H9 (cell line): ENCODE measurements around the gene ITIH5. TPM values are rescaled to one million over a fixed set of nuclear protein-coding genes. Genes with fewer than 3 reads are reported as not detected.

ENCODE experiments used
- DNase-seq: peaks from one replicate; pipeline ENCODE4 v3.0.0-alpha.2; 2017
- H2AFZ ChIP-seq: one replicate; pipeline ENCODE4 v1.6.1; 2013; ENCODE audit warnings: mild to moderate bottlenecking, low read length, control low read depth, moderate library complexity
- H2AK5ac ChIP-seq: 2 replicates; pipeline ENCODE4 v1.6.1; 2013; ENCODE audit warnings: low read length, control low read depth, mixed read lengths; ENCODE audit not compliant: insufficient read length
- H2BK120ac ChIP-seq: one replicate; pipeline ENCODE4 v1.6.1; 2013; ENCODE audit warnings: low read depth, mild to moderate bottlenecking, low read length, control low read depth, inconsistent platforms; ENCODE audit not compliant: poor library complexity, severe bottlenecking
- H2BK12ac ChIP-seq: 2 replicates; pipeline ENCODE4 v1.6.1; 2013; ENCODE audit warnings: low read length, control low read depth, mixed read lengths, low read depth; ENCODE audit not compliant: insufficient read length
- H2BK15ac ChIP-seq: 2 replicates; pipeline ENCODE4 v1.6.1; 2013; ENCODE audit warnings: low read depth, low read length, control low read depth
- H2BK20ac ChIP-seq: one replicate; pipeline ENCODE4 v1.6.1; 2013; ENCODE audit warnings: low read depth, mild to moderate bottlenecking, low read length, control low read depth, inconsistent platforms; ENCODE audit not compliant: poor library complexity, severe bottlenecking
- H2BK5ac ChIP-seq: 2 replicates; pipeline ENCODE4 v1.6.1; 2013; ENCODE audit warnings: low read length, control low read depth, mixed read lengths; ENCODE audit not compliant: insufficient read length
- H3K14ac ChIP-seq: 2 replicates; pipeline ENCODE4 v1.6.1; 2013; ENCODE audit warnings: low read length, control low read depth; ENCODE audit not compliant: insufficient read depth
- H3K18ac ChIP-seq: 2 replicates; pipeline ENCODE4 v1.6.1; 2013; ENCODE audit warnings: low read depth, mild to moderate bottlenecking, mixed read lengths, low read length, control low read depth; ENCODE audit not compliant: insufficient read length
- H3K23ac ChIP-seq: 2 replicates; pipeline ENCODE4 v1.6.1; 2013; ENCODE audit warnings: low read length, control low read depth, mixed read lengths, low read depth; ENCODE audit not compliant: insufficient read length
- H3K23me2 ChIP-seq: 2 replicates; pipeline ENCODE4 v1.6.1; 2013; ENCODE audit warnings: low read depth, mild to moderate bottlenecking, mixed read lengths, low read length, control low read depth; ENCODE audit not compliant: insufficient read length, poor library complexity, severe bottlenecking
- H3K27ac ChIP-seq: 2 replicates; pipeline ENCODE4 v1.5.1; 2013; ENCODE audit warnings: low read length, control low read depth, mixed read lengths, low read depth; ENCODE audit not compliant: insufficient read length
- H3K27me3 ChIP-seq: 2 replicates; pipeline ENCODE4 v1.6.1; 2013; ENCODE audit warnings: low read length, control low read depth, inconsistent platforms; ENCODE audit not compliant: insufficient read depth
- H3K4ac ChIP-seq: 2 replicates; pipeline ENCODE4 v1.6.1; 2013; ENCODE audit warnings: low read depth, mild to moderate bottlenecking, control low read depth, inconsistent platforms, low read length, moderate library complexity
- H3K4me1 ChIP-seq: 2 replicates; pipeline ENCODE4 v1.6.1; 2013; ENCODE audit warnings: low read length, control low read depth, inconsistent platforms; ENCODE audit not compliant: insufficient read depth
- H3K4me2 ChIP-seq: 2 replicates; pipeline ENCODE4 v1.6.1; 2013; ENCODE audit warnings: low read length, control low read depth, mixed read lengths; ENCODE audit not compliant: insufficient read length, insufficient read depth
- H3K56ac ChIP-seq: 2 replicates; pipeline ENCODE4 v1.6.1; 2013; ENCODE audit warnings: low read depth, mild to moderate bottlenecking, mixed read lengths, low read length, control low read depth; ENCODE audit not compliant: insufficient read length
- H3K79me1 ChIP-seq: 2 replicates; pipeline ENCODE4 v1.6.1; 2013; ENCODE audit warnings: low read depth, mild to moderate bottlenecking, moderate library complexity, low read length, control low read depth, inconsistent platforms; ENCODE audit not compliant: insufficient read depth, poor library complexity, severe bottlenecking
- H3K79me2 ChIP-seq: 2 replicates; pipeline ENCODE4 v1.6.1; 2013; ENCODE audit warnings: low read length, control low read depth, inconsistent platforms; ENCODE audit not compliant: insufficient read depth
- H3K9ac ChIP-seq: 2 replicates; pipeline ENCODE4 v1.6.1; 2013; ENCODE audit warnings: low read length, control low read depth, mixed read lengths; ENCODE audit not compliant: insufficient read length; ENCODE audit errors: extremely low read depth
- H3K9me3 ChIP-seq: one replicate; pipeline ENCODE4 v1.6.1; 2013; ENCODE audit warnings: low read depth, low read length, inconsistent platforms; ENCODE audit not compliant: control insufficient read depth
- H3T11ph ChIP-seq: one replicate; pipeline ENCODE4 v1.6.1; 2013; ENCODE audit warnings: mild to moderate bottlenecking, low read length, control low read depth, inconsistent platforms
- H4K20me1 ChIP-seq: one replicate; pipeline ENCODE4 v1.6.1; 2013; ENCODE audit not compliant: control insufficient read depth, insufficient read length, insufficient read depth
- H4K5ac ChIP-seq: 2 replicates; pipeline ENCODE4 v1.6.1; 2013; ENCODE audit warnings: low read depth, mild to moderate bottlenecking, mixed read lengths, low read length, control low read depth; ENCODE audit not compliant: insufficient read length
- H4K8ac ChIP-seq: replicated peaks from 2 replicates; pipeline ENCODE4 v1.6.1; 2013; ENCODE audit warnings: low read length, control low read depth, mixed read lengths, low read depth; ENCODE audit not compliant: insufficient read length
- H4K91ac ChIP-seq: 2 replicates; pipeline ENCODE4 v1.6.1; 2013; ENCODE audit warnings: low read depth, mild to moderate bottlenecking, moderate library complexity, mixed read lengths, low read length, control low read depth; ENCODE audit not compliant: insufficient read length
- H3K27ac Mint-ChIP-seq, 3 experiments: 2 replicates in 2 of 3; 3 replicates in 1 of 3; pipeline ENCODE4 v1.8.0; 2020 to 2021; ENCODE audit warnings: mixed read lengths in 3 of 3, mild to moderate bottlenecking in 1 of 3, moderate library complexity in 1 of 3
- H3K27me3 Mint-ChIP-seq: 2 replicates; pipeline ENCODE4 v1.8.0; 2021; ENCODE audit warnings: low read depth, mild to moderate bottlenecking, moderate library complexity, mixed read lengths
- H3K36me3 Mint-ChIP-seq, 3 experiments: 2 replicates in 2 of 3; 3 replicates in 1 of 3; pipeline ENCODE4 v1.8.0; 2020 to 2021; ENCODE audit warnings: low read depth in 3 of 3, mixed read lengths in 3 of 3; ENCODE audit not compliant: insufficient read depth in 1 of 3
- H3K4me1 Mint-ChIP-seq, 2 experiments: 2 replicates each; pipeline ENCODE4 v1.8.0; 2020; ENCODE audit warnings: mixed read lengths in 2 of 2
- H3K4me3 Mint-ChIP-seq, 2 experiments: 2 replicates in 1 of 2; 3 replicates in 1 of 2; pipeline ENCODE4 v1.8.0; 2020 to 2021; ENCODE audit warnings: mild to moderate bottlenecking in 2 of 2, mixed read lengths in 2 of 2, moderate library complexity in 1 of 2
- H3K9me3 Mint-ChIP-seq, 2 experiments: 2 replicates in 1 of 2; 3 replicates in 1 of 2; pipeline ENCODE4 v1.8.0; 2020; ENCODE audit warnings: mild to moderate bottlenecking in 2 of 2, mixed read lengths in 2 of 2, moderate library complexity in 1 of 2
- CTCF ChIP-seq: fragments of 200-600 bp; sonication (generic); conservative IDR thresholded peaks from 3 replicates; pipeline ENCODE4 v1.8.0; 2021; ENCODE audit warnings: antibody characterized with exemption, mild to moderate bottlenecking
- WGBS: extraction: QIAGEN DNeasy Blood & Tissue Kit; methylation state at CpG from one replicate; pipeline ENCODE4 v1.1.7; 2013; ENCODE audit warnings: missing lambda C conversion rate, low lambda C conversion rate, mixed read lengths; ENCODE audit not compliant: insufficient read length; ENCODE audit errors: extremely low coverage; 5-methylcytosine and 5-hydroxymethylcytosine counted together
- total RNA-seq: library from RNA; stranded (reverse); gene quantifications from 2 replicates; pipeline ENCODE4 v1.2.1, GENCODE V29; 2021

The ITIH5 gene
- total RNA-seq, 1 experiment from 2014 or later: 1.3 TPM

- no peaks in the 10 kb centered on the region for H3K79me1 ChIP-seq
- H3K9me3 ChIP-seq: no peaks in the 10 kb centered on the region
- H2BK20ac ChIP-seq: no peak overlapping the region
- Mint-ChIP-seq H3K4me1 (peaks cover 12 to 23% of the 10 kb centered on the region in 2 experiments), H3K4me3 (no peak overlapping the region), H3K27ac (no peak overlapping the region), H3K27me3 (peaks cover 27% of the 10 kb centered on the region), H3K36me3 (no peaks in the 10 kb centered on the region), H3K9me3 (no peaks in the 10 kb centered on the region)
- H2BK120ac ChIP-seq: no peak overlapping the region
- no peak overlapping the region for H3K9ac ChIP-seq
- no peak overlapping the region for H3K18ac ChIP-seq
- no peak overlapping the region for H3T11ph ChIP-seq
- no peak overlapping the region for H2AFZ ChIP-seq
- H3K79me2 ChIP-seq: no peaks in the 10 kb centered on the region
- H3K56ac ChIP-seq: no peak overlapping the region
- no peak overlapping the region for H3K4ac ChIP-seq
- peak; percentile 59 for DNase-seq
- no peaks in the 10 kb centered on the region for H3K23me2 ChIP-seq
- no peak overlapping the region for H4K5ac ChIP-seq
- H2BK15ac ChIP-seq: no peak overlapping the region
- H4K20me1 ChIP-seq: no peaks in the 10 kb centered on the region
- no peak overlapping the region for H2BK5ac ChIP-seq
- H3K23ac ChIP-seq: no peak overlapping the region
- H2BK12ac ChIP-seq: no peak overlapping the region
- H4K8ac ChIP-seq: no peak overlapping the region
- TF ChIP-seq CTCF: peak; percentile 72
- no peak overlapping the region for H2AK5ac ChIP-seq
- H4K91ac ChIP-seq: no peak overlapping the region
- H3K27ac ChIP-seq: no peak overlapping the region
- no peak overlapping the region for H3K4me2 ChIP-seq
- H3K27me3 ChIP-seq: no peaks in the 10 kb centered on the region
- peaks cover 4% of the 10 kb centered on the region; the same call in 1 of the 2 replicates for H3K4me1 ChIP-seq
- no peak overlapping the region for H3K14ac ChIP-seq
- WGBS: no CpG with 5 or more reads among the region's 7 CpGs
These were observed 137.1 kb downstream of the ITIH5 start for GRCh38 chr10:7529638-7530037.
